Erythroblast (primary cell): ENCODE data around the gene PRKRIP1.
A peak's percentile ranks its signal among the peaks of the same experiment; 100 is the strongest.
"Not testable (repeated sequence)": the region's sequence is repeated elsewhere in the genome, so short reads cannot be mapped to it uniquely, and the experiment has no call there.

ENCODE experiments used
- DNase-seq, 2 experiments: peaks; one replicate each; lab custom pipeline; 2025; lab: John Stamatoyannopoulos, UW
- GATA1 ChIP-seq: IDR thresholded peaks from 2 replicates; pipeline ENCODE4 v1.6.1; 2011; ENCODE audit warnings: low read depth, mild to moderate bottlenecking, control low read depth, low read length, moderate library complexity
- POLR2A ChIP-seq: IDR thresholded peaks from 2 replicates; pipeline ENCODE4 v1.6.1; 2011; ENCODE audit warnings: mild to moderate bottlenecking, low read length

Gene PRKRIP1

GRCh38 chr7:102395873-102396709 is at the start of gene PRKRIP1:
Gene PRKRIP1, plus strand, starts transcription at chr7:102396363. Its CDS starts 49 bp downstream, at chr7:102396412.
- DNase-seq = peak; percentile 90 to 94
- TF ChIP-seq GATA1 (no peak), POLR2A (peak; percentile 61)

GRCh38 chr7:102346983-102347382 is 49.2 kb upstream of the PRKRIP1 start:
- not testable (repeated sequence) for DNase-seq

GRCh38 chr7:102356344-102356743 is 39.8 kb upstream of the PRKRIP1 start, which contains the start of gene SPDYE6:
Gene SPDYE6, minus strand, starts transcription at chr7:102356444. Its CDS starts 421 bp downstream, at chr7:102356023.
- not testable (repeated sequence) for DNase-seq

- DNase-seq = peak; percentile 96 to 99
Observed at GRCh38 chr7:102363549-102364393, 32.4 kb upstream of the PRKRIP1 start.

GRCh38 chr7:102364394-102364886 is 31.7 kb upstream of the PRKRIP1 start:
- DNase-seq = peak; percentile 30 to 41

More at GRCh38 chr7:102363549-102364393, 32.4 kb upstream of the PRKRIP1 start:
- peak; percentile 61 for TF ChIP-seq POLR2A

- DNase-seq = not testable (repeated sequence)
Observed at GRCh38 chr7:102365390-102365789, 30.8 kb upstream of the PRKRIP1 start.

- DNase-seq = not testable (repeated sequence)
Observed at GRCh38 chr7:102370038-102370437, 26.1 kb upstream of the PRKRIP1 start.

GRCh38 chr7:102372796-102373195 is 23.4 kb upstream of the PRKRIP1 start:
- DNase-seq = not testable (repeated sequence)

GRCh38 chr7:102376964-102377466 is 19.1 kb upstream of the PRKRIP1 start:
- TF ChIP-seq GATA1 (no peak), POLR2A (no peak)
- DNase-seq = no peak

GRCh38 chr7:102380837-102381236 is 15.3 kb upstream of the PRKRIP1 start:
- not testable (repeated sequence) for DNase-seq

- DNase-seq = not testable (repeated sequence)
Observed at GRCh38 chr7:102381696-102382425, 14.3 kb upstream of the PRKRIP1 start.

GRCh38 chr7:102387064-102387463 is 9.1 kb upstream of the PRKRIP1 start:
- no peak for DNase-seq
- TF ChIP-seq POLR2A (no peak), GATA1 (no peak)

GRCh38 chr7:102389810-102390209 is 6.4 kb upstream of the PRKRIP1 start:
- no peak for DNase-seq
- TF ChIP-seq POLR2A (no peak), GATA1 (no peak)

- TF ChIP-seq POLR2A (no peak), GATA1 (no peak)
- DNase-seq = peak; percentile 67 to 86
Observed at GRCh38 chr7:102390697-102391484, 5.3 kb upstream of the PRKRIP1 start.
